MCF 10A (cell line): ENCODE measurements around the gene XPO5. TPM values are rescaled to one million over a fixed set of nuclear protein-coding genes. Genes with fewer than 3 reads are reported as not detected.

Experiments
- BruUV-seq: library from RNA; stranded (reverse); fragments of 400-500 nt; replicated peaks from 2 replicates; lab custom pipeline; 2021; lab: Mats Ljungman, UMichigan
- CTCF ChIA-PET: fragments of 300-600 bp; sonication (Branson Sonifier 250); formaldehyde crosslinking; extraction: SDS; loops from one replicate; lab custom pipeline; 2021; ENCODE audit warnings: antibody characterized with exemption, inconsistent platforms; lab: Yijun Ruan, JAX
- POLR2A ChIA-PET: fragments of 300-600, 350-650 bp; sonication (Branson Sonifier 250); formaldehyde crosslinking; extraction: SDS; loops from one replicate; lab custom pipeline; 2020; ENCODE audit warnings: antibody characterized with exemption, inconsistent platforms; lab: Yijun Ruan, JAX
- DNase-seq: peaks from one replicate; pipeline ENCODE4 v3.0.0-alpha.2; 2018; ENCODE audit not compliant: unreplicated experiment
- H3K27ac Mint-ChIP-seq: one replicate; pipeline ENCODE4 v1.8.0; 2022; ENCODE audit warnings: mild to moderate bottlenecking, low read depth, mixed read lengths; ENCODE audit not compliant: unreplicated experiment
- H3K27me3 Mint-ChIP-seq: one replicate; pipeline ENCODE4 v1.8.0; 2022; ENCODE audit warnings: mixed read lengths; ENCODE audit not compliant: insufficient read depth, unreplicated experiment
- H3K36me3 Mint-ChIP-seq: one replicate; pipeline ENCODE4 v1.8.0; 2022; ENCODE audit warnings: mild to moderate bottlenecking, moderate library complexity, mixed read lengths; ENCODE audit not compliant: insufficient read depth, unreplicated experiment
- H3K4me1 Mint-ChIP-seq: one replicate; pipeline ENCODE4 v1.8.0; 2022; ENCODE audit warnings: mixed read lengths; ENCODE audit not compliant: insufficient read depth, unreplicated experiment
- H3K4me3 Mint-ChIP-seq: one replicate; pipeline ENCODE4 v1.8.0; 2022; ENCODE audit warnings: mild to moderate bottlenecking, moderate library complexity, mixed read lengths; ENCODE audit not compliant: unreplicated experiment
- H3K9me3 Mint-ChIP-seq: one replicate; pipeline ENCODE4 v1.8.0; 2022; ENCODE audit warnings: mixed read lengths; ENCODE audit not compliant: unreplicated experiment
- intact Hi-C: fragments of 100-400 bp; cut with micrococcal nuclease; formaldehyde crosslinking; loops from 2 replicates; pipeline ENCODE4 v1.14.1; 2022
- total RNA-seq: library from RNA; stranded (reverse); gene quantifications from 2 replicates; pipeline ENCODE4 v1.2.3, GENCODE V29; 2022
- TF ChIP-seq, protein P1 (sequence below): fragments of 200-600 bp; IDR thresholded peaks from one replicate; pipeline ENCODE4 v1.8.0; 2022; ENCODE audit warnings: antibody characterized with exemption, mild to moderate bottlenecking; ENCODE audit not compliant: unreplicated experiment

XPO5 gene
- total RNA-seq, 1 experiment from 2014 or later: 98.6 TPM

DNA sequence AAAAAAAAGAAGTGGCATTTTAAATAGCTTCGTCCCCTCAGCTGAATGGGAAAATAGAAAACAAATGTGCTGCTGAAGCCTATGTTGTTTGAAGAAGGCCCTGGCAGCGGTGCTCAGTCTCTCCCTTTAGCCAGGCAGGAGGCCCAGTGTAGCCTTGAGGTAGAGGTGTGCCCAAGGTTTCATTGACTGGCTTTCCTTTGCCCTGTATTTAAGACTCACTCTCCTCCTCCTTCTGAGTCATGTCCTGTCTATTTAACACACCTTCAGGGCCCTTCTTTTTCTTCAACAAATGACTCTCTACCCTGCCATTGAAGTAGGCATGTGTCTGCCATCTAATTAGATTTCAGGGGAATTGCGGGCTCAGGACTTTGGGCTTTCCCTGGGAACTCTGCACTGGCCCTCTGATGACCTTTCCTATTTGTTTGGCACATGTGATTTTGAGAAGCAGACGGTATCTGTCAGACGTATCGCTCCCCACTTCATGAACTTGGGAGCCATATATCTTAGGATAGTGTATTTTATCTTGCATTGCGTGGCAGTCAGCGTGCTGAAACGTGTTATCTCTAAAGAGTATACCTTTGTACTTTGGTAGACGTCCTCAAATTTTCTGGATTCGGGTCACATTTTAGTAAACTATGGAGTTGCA lies 94.1 kb downstream of the XPO5 start:
- intact Hi-C loops: loop anchor here (2.0 kb wide), 1 partner anchor 15 kb away; no protein-coding TSS in a partner anchor

DNA sequence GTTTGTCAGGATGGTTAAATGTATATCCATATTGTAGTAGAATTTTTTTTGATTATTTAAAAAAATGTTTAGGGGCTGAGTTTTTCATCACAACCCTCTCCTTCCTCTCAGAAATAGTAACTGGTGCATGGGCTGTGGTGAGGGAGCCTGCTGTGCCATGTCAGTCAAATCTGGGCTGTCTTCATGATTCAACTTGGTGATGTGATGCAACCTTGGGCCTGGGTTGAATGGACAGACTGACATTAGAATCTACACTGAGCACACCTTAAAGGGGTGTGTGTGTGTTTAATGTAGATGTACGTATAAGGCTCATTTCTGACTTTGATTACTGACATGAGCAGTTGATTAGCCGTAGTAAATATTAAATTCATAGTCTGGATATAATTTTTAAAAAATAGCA lies 94.8 kb downstream of the XPO5 start:
- TF ChIP-seq, protein P1, sequence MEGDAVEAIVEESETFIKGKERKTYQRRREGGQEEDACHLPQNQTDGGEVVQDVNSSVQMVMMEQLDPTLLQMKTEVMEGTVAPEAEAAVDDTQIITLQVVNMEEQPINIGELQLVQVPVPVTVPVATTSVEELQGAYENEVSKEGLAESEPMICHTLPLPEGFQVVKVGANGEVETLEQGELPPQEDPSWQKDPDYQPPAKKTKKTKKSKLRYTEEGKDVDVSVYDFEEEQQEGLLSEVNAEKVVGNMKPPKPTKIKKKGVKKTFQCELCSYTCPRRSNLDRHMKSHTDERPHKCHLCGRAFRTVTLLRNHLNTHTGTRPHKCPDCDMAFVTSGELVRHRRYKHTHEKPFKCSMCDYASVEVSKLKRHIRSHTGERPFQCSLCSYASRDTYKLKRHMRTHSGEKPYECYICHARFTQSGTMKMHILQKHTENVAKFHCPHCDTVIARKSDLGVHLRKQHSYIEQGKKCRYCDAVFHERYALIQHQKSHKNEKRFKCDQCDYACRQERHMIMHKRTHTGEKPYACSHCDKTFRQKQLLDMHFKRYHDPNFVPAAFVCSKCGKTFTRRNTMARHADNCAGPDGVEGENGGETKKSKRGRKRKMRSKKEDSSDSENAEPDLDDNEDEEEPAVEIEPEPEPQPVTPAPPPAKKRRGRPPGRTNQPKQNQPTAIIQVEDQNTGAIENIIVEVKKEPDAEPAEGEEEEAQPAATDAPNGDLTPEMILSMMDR: no peak
- no peaks in the 10 kb centered on the region for H3K9me3 Mint-ChIP-seq
- peak; percentile 91 for DNase-seq
- peaks cover 29% of the 10 kb centered on the region for H3K4me1 Mint-ChIP-seq
- peaks cover 45% of the 10 kb centered on the region for H3K36me3 Mint-ChIP-seq
- POLR2A ChIA-PET: interaction anchor here (0.7 to 11.7 kb wide), 7 partner anchors 11 to 112 kb away, joined by 3 to 209 read pairs (median 4); partner anchors contain the start of genes ABCC10 and ZNF318
- no peaks in the 10 kb centered on the region for H3K27me3 Mint-ChIP-seq
- intact Hi-C loops: loop anchor here (2.0 kb wide), 1 partner anchor 16 kb away; no protein-coding TSS in a partner anchor
- CTCF ChIA-PET: interaction anchor here (0.7 to 4.2 kb wide), 4 partner anchors 14 to 26 kb away, joined by 3 to 36 read pairs (median 9); partner anchors contain the start of gene DLK2
- peak overlapping the region; percentile 85 for H3K27ac Mint-ChIP-seq
- BruUV-seq: TSS peak; percentile 97
- H3K4me3 Mint-ChIP-seq: peak overlapping the region; percentile 54

More for the DNA sequence above, 94.1 kb downstream of the XPO5 start:
- Mint-ChIP-seq H3K4me3 (peak overlapping the region; percentile 54), H3K4me1 (peaks cover 27% of the 10 kb centered on the region), H3K27ac (peak overlapping the region; percentile 85), H3K36me3 (peaks cover 46% of the 10 kb centered on the region), H3K9me3 (no peaks in the 10 kb centered on the region), H3K27me3 (no peaks in the 10 kb centered on the region)
- ChIA-PET POLR2A (interaction anchor here (1.0 to 11.7 kb wide), 4 partner anchors 13 to 54 kb away, joined by 3 to 209 read pairs (median 6); partner anchors contain the start of gene ABCC10), CTCF (interaction anchor here (1.0 to 4.2 kb wide), 3 partner anchors 14 to 25 kb away, joined by 8 to 36 read pairs (median 13); no protein-coding TSS in a partner anchor)
- TF ChIP-seq, protein P1: no peak
- DNase-seq: peak; percentile 86
- BruUV-seq: no TSS peak

DNA sequence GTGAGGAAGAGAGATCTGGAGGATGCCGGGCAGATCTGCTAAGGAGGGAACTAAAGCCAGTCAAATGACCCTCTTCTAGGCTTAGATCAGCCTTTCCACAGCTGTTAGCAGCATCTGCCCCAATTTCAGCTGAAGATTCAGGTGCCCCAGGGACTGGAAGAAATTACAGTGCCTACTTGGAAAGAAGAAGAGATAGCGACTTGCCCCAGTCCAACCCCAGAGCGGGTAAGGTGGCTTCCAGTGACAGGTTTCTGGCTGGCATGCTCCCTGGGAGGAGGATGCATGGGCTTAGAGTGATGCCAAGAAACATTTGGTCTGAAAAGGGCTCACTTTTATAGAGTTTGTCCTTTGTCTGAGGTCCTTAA lies 97.8 kb downstream of the XPO5 start:
- peaks cover 29% of the 10 kb centered on the region for H3K4me1 Mint-ChIP-seq
- no peaks in the 10 kb centered on the region for H3K9me3 Mint-ChIP-seq
- H3K36me3 Mint-ChIP-seq: peaks cover 24% of the 10 kb centered on the region
- ChIA-PET CTCF (interaction anchor here (1.8 to 4.2 kb wide), 2 partner anchors 17 to 20 kb away, joined by 4 to 36 read pairs; no protein-coding TSS in a partner anchor), POLR2A (interaction anchor here (0.6 to 11.7 kb wide), 14 partner anchors 15 to 109 kb away, joined by 3 to 209 read pairs (median 5); partner anchors contain the start of genes DLK2, LRRC73, POLR1C and YIPF3)
- intact Hi-C loops: no loop called here
- DNase-seq: no peak
- peak overlapping the region; percentile 97 for H3K27ac Mint-ChIP-seq
- peak overlapping the region; percentile 86 for H3K4me3 Mint-ChIP-seq
- TF ChIP-seq, protein P1: no peak
- BruUV-seq: TSS peak; percentile 35
- H3K27me3 Mint-ChIP-seq: no peaks in the 10 kb centered on the region
